Fibroblast of skin of left biceps (primary cell): ENCODE measurements around the gene SLC17A9.
A peak's percentile ranks its signal among the peaks of the same experiment; 100 is the strongest.
"Not testable (repeated sequence)": the region's sequence is repeated elsewhere in the genome, so short reads cannot be mapped to it uniquely, and the experiment has no call there.

ENCODE experiments used
- DNase-seq, 2 experiments: peaks; one replicate each; pipeline ENCODE4 v3.0.0-alpha.2; 2013; ENCODE audit warnings: low read depth in 2 of 2

SLC17A9 gene

DNA sequence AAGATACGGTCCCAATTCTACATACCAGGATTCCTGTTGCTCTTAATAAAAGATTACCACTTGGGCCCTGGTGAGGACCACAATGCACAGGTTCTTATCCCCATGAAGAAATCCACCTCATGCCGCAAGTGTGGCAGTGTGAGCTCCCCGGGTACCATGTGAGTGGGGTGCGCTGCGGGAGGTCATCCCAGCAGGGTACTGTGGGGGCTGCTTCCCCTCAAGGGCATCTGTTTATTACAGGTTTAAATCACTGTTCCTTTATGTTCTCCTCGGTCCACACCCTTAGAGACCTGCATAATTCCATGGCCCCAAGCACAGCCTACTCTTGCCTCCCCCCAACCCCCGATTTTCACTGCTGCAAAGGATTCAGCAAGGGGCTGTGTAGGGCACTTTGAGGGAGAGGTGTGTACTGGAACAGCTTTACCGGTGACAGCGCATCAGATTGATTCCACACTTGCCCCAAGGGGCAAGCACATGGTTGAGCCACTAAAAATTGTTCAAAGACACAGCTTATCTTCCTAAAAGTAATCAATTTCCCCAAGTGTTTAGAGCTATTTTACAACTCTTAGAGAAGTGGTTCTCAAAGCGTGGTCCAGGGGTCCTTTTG, 32.4 kb upstream of the SLC17A9 start:
- no peak for DNase-seq

GRCh38 chr20:62921119-62921687, 31.3 kb upstream of the SLC17A9 start:
- DNase-seq, result no peak

GRCh38 chr20:62922451-62922921, 30.0 kb upstream of the SLC17A9 start:
- DNase-seq, result no peak

GRCh38 chr20:62923059-62923668, 29.3 kb upstream of the SLC17A9 start:
- not testable (repeated sequence) for DNase-seq

DNA sequence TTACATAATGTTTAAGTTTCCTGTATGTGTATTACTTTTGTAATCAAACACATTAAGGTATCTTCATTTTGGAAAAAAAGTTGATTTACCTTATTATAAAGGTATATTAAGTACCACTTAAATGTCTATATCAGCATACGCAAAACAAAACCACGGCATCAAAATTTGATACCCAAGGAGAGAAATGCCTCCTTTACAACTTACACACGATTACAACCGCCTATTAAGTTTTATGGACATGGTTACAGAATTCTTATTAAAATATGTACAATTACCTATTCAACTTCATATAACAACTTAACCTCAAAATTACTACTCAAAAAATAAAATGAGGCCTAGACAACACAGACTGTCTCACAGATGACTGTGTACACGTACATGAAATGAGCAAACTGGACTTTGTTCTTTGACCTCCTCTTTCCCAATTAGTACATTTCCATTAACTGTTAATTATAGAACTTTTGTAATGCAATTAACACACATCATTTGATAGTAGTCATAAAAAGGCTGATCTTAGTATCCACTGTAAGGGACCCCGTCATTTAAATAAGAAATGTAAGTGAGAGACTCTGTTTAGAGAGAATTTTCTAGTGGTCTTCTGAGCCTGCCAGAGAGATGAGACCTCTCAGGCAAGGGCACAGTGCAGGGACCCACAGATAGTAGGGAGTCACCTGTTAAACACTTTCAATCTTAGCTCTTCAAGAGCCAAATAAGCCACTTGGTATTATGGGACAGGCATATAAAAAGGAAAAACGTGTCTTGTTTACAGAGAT, 28.7 kb upstream of the SLC17A9 start:
- DNase-seq, result no peak

GRCh38 chr20:62924442-62925075, 27.9 kb upstream of the SLC17A9 start:
- no peak for DNase-seq

DNA sequence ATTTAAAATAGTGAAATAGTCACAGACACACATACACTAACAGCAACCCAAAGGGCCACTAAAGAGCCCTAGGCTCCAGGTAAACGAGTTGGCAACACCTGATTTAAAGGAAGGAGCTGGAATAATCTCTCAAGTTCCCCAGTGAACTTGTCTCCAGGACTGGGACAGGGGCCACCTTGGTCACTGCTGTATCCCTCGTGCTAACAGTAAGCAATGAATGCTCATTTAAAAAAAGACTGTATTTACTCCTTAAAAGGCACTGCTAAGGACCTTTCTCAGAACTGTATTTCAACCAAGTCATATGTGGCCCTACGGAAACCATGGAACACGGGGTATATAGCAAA, 27.5 kb upstream of the SLC17A9 start:
- no peak for DNase-seq

DNA sequence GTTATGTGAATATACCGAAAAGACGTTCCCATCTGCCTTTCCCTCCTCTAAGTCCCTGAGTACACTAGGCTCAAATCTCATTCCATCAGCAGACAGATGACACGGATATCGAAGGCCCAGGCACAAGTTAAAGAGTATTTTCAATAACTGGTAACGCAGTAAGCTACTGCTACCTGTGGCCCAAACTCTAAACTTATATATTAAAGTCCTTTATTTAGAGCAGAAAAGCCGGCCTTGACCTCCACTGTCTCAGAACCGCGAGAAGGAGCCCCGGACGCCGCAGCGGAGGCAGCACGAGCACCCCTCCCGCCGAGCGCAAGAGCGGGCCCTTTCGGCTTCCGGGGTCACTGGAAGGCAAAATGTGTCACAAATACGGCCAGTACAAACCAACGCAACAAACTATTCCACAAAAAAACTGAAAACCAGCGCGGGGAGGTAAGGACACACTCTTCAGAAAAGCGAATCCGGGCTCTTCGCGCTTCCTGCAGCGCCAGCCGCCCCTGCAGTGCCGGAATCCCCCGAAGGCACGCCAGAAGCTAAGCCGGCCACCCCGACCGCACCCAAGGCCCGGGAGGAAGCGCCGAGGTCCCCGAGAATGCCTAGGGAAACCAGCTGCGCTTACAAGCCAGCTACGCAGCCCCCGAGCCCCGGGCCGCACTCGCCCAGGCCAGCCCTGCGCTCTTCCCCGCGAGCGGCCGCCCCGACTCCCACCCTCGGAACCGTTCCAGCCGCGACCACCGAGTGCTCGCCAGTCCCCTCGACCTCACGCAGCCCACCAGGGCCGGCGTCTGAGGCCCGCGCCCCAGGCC, 26.9 kb upstream of the SLC17A9 start:
- no peak for DNase-seq

GRCh38 chr20:62926229-62927127, 26.0 kb upstream of the SLC17A9 start, which contains the start of gene DIDO1:
DIDO1 (minus strand) TSS chr20:62926505.
- peak; percentile 37 to 44 for DNase-seq

GRCh38 chr20:62927128-62927705, 25.3 kb upstream of the SLC17A9 start:
- no peak for DNase-seq

DNA sequence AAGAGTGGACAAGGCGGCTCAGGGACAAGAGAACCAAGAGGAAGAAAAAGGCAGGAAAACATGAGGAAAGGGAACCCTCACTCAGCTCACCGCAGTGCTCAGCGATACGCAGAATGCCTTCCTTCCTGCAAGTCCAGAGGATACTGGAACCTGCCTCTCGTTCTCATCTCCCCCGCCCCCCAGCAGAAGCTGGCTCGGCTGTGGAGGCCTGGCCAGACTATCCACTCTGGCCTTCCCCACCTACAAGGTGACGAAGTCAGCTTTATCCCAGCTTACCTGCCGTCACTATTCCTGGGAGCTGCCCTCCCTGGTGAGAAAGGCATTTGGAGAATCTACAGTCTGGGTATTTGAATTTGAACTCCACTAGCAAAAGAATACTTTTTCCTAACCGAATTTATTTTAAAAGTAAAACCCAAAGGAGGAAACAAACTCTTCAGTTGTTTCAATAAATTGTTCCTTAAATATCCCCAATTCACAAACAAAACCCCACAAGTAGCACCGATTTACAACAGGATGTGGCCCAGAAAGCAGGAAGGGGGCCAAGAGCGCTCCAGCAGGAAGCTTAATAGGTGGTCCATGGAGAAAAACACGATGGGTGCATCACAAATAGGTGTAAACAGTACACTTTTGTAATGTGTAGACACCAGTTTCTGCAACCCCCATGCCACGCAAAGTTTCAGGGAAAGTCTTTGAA, 24.1 kb upstream of the SLC17A9 start:
- no peak for DNase-seq

GRCh38 chr20:62929051-62929538, 23.4 kb upstream of the SLC17A9 start:
- no peak for DNase-seq

DNA sequence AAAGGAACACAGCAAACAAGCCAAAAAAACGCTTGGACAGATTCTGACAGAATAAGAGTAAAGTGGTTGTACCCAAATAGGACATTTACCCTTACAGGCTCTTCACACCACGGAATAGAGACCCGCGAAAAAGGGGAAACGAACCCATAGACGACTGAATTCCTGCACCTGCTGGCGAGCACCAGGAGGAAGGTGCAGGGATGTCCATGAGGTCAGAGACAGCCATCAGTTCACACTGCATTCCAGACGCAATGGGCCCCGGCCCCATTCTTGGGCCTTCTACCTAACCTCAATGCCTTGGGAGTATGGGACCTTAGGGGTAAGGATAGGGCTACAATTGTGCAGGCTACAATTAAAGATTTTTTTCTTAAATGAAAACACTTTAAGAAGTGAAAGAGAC, 21.0 kb upstream of the SLC17A9 start:
- no peak for DNase-seq

DNA sequence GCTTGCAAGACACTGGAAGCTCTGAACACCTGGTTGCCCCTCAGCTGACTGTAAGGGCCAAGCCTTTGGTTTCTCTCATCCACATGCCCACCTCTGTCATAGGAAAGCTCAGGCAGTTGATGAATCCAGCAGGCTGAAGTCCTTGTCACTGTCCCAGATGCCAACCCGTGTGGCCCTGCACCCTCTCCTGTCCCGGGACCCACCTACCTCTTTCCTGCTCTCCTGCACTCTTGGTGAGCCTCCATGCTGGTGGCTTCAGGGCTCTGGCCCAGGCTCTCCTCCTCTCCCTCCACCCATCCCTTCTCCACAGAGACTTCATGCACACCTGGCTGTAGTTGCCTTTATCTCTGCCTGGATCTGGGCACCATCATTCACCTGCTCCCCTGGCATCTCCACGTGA, 18.5 kb upstream of the SLC17A9 start:
- no peak for DNase-seq

- no peak for DNase-seq
Measured at GRCh38 chr20:62935204-62935967, 17.1 kb upstream of the SLC17A9 start.

- DNase-seq, result no peak
Measured at GRCh38 chr20:62935968-62936585, 16.4 kb upstream of the SLC17A9 start.

DNA sequence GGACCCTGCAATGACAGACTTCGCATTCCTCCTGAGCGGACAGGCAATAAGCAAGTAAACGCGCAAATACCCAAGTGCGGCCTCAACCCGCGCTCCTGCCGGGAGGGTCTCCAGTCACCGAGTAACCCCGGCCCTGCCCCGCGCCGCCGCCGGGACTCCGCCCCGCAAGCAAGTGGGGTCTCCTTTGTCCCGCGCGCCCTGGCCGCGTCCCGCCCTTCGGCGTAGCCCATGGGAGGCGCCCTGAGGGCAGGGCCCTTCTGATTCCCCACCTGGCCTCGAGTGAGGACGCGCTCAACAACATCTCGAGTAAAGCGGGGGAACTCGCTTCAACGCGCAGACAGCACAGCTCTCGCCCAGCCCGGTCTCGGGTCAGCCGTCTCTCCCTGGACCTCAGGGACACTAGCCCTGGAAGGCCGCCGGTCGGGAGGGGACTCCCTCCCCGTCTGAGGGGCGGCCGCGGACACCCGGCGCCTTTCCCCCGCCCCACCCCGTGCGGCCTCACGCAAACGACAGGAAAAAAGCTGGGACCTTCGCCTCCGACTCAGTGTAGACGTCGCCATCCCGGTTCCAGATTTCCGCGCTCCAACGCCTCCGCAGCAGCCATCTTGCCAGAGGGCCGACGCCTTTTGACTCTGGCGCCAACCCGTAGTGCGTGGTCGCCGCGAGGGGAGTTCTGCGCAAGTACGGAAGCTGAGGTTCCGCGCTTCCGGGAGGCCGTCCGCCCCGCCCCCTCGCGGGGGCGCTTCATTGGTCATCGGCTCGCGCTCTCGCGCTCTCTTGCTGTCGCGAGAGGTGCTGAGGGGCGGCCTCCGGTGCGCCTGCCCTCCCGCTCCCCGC, 15.0 kb upstream of the SLC17A9 start:
- peak; percentile 85 to 90 for DNase-seq
